Liver (tissue), 3 donors: ENCODE measurements around the gene ARHGAP21.

Source experiments
- ATF3 ChIP-seq: IDR thresholded peaks from 2 replicates; pipeline ENCODE4 v1.6.1; 2016; ENCODE audit warnings: antibody characterized with exemption
- CTCF ChIP-seq: fragments of 150-350 bp; IDR thresholded peaks from 2 replicates; pipeline ENCODE4 v1.5.1; 2017; ENCODE audit warnings: improper control_type of control experiment, low read depth, low read length; ENCODE audit not compliant: missing input control
- REST ChIP-seq: IDR thresholded peaks from 2 replicates; pipeline ENCODE4 v1.6.1; 2016; ENCODE audit warnings: antibody characterized with exemption, mild to moderate bottlenecking
- donor health status: healthy.
- donor health status: healthy.

- TF ChIP-seq CTCF, result no peak
- TF ChIP-seq REST, result no peak
- no peak for TF ChIP-seq ATF3
Observed at GRCh38 chr10:24695452-24695851, 28.2 kb downstream of the ARHGAP21 start.
